ENCODE data around the gene POLDIP2.

Gene POLDIP2

DNA sequence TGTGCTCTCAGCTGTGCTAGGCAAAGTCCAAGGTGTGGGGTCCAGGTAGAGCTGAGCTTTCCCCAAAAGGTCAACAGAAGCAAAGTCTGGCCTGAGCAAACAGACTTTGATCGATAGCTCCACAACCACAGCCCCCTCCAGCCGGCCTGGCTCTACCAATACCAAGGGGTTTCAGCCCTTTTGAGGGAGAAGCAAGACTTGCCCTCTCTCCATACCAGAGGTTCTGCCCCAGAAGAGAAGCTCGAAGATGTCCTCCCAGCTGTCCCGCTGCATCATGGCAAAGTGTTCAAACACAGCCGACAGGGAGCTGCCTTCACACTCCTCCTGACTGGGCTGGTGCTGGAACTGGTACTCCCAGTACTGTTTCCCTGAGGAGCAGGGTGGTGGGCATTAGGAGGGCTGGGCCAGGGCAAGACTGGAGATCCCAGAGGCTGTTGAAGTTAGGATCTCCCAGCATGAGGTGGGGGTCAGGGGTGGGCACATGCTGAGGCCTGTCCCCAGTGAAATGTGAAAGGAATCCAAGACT is 11.0 kb upstream of the POLDIP2 start:
- Histone ChIP-seq H3K4me3 (ENCODE audit: low read depth in 1 of 5, low read length in 5 of 5) (no peak overlapping the region), H3K36me3 (ENCODE audit: control insufficient read depth in 5 of 5, insufficient read depth in 5 of 5, low read length in 5 of 5) (peaks cover 0 to 36% (median 16%) of the 10 kb centered on the region in 5 donors), H3K27me3 (ENCODE audit: control insufficient read depth in 5 of 5, insufficient read depth in 4 of 5, low read length in 5 of 5) (peaks cover 0 to 11% (median 0%) of the 10 kb centered on the region in 5 donors), H3K4me1 (ENCODE audit: control insufficient read depth in 5 of 5, insufficient read depth in 5 of 5, low read length in 5 of 5) (peaks cover 3 to 26% (median 19%) of the 10 kb centered on the region in 5 donors), H3K27ac (ENCODE audit: low read depth, low read length) (no peak overlapping the region), H3K9ac (ENCODE audit: low read length in 5 of 5) (no peak overlapping the region), H3K9me3 (ENCODE audit: control insufficient read depth in 5 of 5, low read length in 5 of 5) (no peaks in the 10 kb centered on the region)

DNA sequence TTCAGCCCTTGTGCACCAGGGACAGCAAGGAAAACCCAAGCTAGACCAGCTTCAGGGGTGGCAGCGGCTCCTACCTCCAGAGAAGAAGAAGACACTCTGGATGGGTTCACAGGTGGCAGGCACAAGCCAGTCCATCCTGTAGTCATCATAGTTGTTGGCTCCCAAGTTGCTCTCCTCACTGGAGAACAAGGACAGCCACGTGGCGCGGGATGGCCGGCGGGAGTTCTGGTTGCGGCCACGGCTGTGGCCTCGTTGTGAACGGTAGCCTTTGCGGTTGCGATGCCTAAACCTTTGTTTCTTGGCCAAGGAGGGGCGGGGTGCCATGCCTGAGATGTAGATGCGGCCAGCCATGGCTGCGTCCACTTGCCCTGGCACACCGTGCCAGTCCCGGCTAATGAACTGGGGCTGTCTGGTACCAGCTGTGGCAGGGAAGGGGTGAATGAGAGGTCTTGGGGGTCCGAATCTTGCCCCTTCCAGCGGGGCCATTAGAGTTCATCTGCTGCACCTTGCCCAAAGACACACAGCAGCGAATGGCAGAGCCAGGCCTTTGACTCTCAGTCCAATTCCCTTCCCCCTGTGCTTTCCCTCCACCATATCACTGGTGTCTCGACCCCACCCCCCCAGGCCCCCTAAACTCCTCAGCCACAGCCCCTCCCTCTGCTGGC is 10.4 kb upstream of the POLDIP2 start:
- no peak overlapping the region for H3K27ac ChIP-seq (ENCODE audit: low read depth, low read length)

DNA sequence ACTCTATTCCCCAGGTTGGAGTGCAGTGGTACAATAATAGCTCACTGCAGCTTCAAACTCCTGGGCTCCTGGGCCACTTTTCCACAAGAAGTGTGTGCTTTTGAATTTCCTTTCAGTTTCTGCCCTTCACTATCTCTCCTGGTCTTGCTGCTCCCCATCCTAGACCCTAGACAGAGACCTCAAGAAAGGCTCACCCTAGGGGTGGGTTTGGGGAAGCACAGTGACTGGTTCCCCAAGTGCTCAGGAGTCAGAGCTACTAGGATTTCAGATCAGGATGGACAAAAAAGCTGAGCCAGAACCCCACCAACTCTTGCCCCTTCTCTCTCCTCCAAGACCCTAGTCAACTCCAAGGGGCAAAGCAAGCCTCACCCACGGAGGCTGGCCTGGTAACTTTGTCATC is 9.3 kb upstream of the POLDIP2 start:
- Histone ChIP-seq H3K4me1 (ENCODE audit: control insufficient read depth in 5 of 5, insufficient read depth in 5 of 5, low read length in 5 of 5) (peaks cover 0 to 11% (median 6%) of the 10 kb centered on the region in 5 donors), H3K27me3 (ENCODE audit: control insufficient read depth in 5 of 5, insufficient read depth in 4 of 5, low read length in 5 of 5) (peaks cover 0 to 1% (median 0%) of the 10 kb centered on the region in 5 donors), H3K9me3 (ENCODE audit: control insufficient read depth in 5 of 5, low read length in 5 of 5) (no peaks in the 10 kb centered on the region), H3K36me3 (ENCODE audit: control insufficient read depth in 5 of 5, insufficient read depth in 5 of 5, low read length in 5 of 5) (peaks cover 5 to 54% (median 33%) of the 10 kb centered on the region in 5 donors), H3K4me3 (ENCODE audit: low read depth in 1 of 5, low read length in 5 of 5) (no peak overlapping the region), H3K27ac (ENCODE audit: low read depth, low read length) (no peak overlapping the region), H3K9ac (ENCODE audit: low read length in 5 of 5) (no peak overlapping the region)

More for the DNA sequence above, 10.4 kb upstream of the POLDIP2 start:
- Histone ChIP-seq H3K36me3 (ENCODE audit: control insufficient read depth in 5 of 5, insufficient read depth in 5 of 5, low read length in 5 of 5) (peaks cover 0 to 42% (median 22%) of the 10 kb centered on the region in 5 donors), H3K4me3 (ENCODE audit: low read depth in 1 of 5, low read length in 5 of 5) (no peak overlapping the region), H3K27me3 (ENCODE audit: control insufficient read depth in 5 of 5, insufficient read depth in 4 of 5, low read length in 5 of 5) (peaks cover 0 to 9% (median 0%) of the 10 kb centered on the region in 5 donors), H3K4me1 (ENCODE audit: control insufficient read depth in 5 of 5, insufficient read depth in 5 of 5, low read length in 5 of 5) (peaks cover 2 to 23% (median 17%) of the 10 kb centered on the region in 5 donors), H3K9me3 (ENCODE audit: control insufficient read depth in 5 of 5, low read length in 5 of 5) (no peaks in the 10 kb centered on the region), H3K9ac (ENCODE audit: low read length in 5 of 5) (no peak overlapping the region)

- H3K36me3 ChIP-seq (ENCODE audit: control insufficient read depth in 5 of 5, insufficient read depth in 5 of 5, low read length in 5 of 5): peaks cover 10 to 65% (median 44%) of the 10 kb centered on the region in 5 donors
- peaks cover 0 to 6% (median 4%) of the 10 kb centered on the region in 5 donors for H3K4me1 ChIP-seq (ENCODE audit: control insufficient read depth in 5 of 5, insufficient read depth in 5 of 5, low read length in 5 of 5)
- H3K27me3 ChIP-seq (ENCODE audit: control insufficient read depth in 5 of 5, insufficient read depth in 4 of 5, low read length in 5 of 5): no peaks in the 10 kb centered on the region
- no peak overlapping the region for H3K4me3 ChIP-seq (ENCODE audit: low read depth in 1 of 5, low read length in 5 of 5)
- H3K9ac ChIP-seq (ENCODE audit: low read length in 5 of 5): no peak overlapping the region
- H3K9me3 ChIP-seq (ENCODE audit: control insufficient read depth in 5 of 5, low read length in 5 of 5): no peaks in the 10 kb centered on the region
- no peak overlapping the region for H3K27ac ChIP-seq (ENCODE audit: low read depth, low read length)
These were observed 8.2 kb upstream of the POLDIP2 start for GRCh38 chr17:28365487-28365886.

DNA sequence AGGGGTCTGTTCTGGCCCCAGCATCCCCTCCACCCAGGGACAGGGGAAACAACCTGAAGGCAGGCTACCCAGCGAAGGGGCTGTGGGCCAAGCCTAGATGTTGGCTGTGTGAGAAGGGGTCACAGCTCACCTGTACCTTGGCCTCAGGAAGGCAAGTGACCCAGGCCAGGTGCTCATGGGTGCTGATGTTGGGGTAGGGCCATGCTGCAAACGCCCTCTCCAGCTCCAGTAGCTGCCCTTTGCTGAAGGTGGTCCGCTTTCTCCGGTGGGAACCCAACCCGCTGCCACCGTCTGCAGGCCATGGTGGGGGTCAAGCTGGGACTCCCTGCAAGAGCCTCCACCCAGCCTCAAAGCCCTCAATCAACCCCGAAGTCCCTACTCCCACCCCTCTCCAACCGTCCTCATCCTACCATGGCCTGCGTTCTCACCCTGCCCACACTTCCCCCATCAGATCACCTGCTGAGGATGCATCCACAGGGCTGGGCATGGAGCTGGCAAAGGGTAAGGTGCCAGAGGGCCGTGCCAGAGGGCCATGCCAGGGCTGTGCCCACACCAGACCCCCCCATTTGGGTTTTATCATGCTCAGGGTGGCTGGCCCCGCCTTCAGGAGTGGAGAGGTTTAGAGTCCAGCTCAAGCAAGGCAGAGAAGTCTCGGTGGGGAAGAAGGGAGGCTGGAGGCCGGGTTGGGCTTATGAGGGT is 7.5 kb upstream of the POLDIP2 start, which contains the start of gene SEBOX:
Gene SEBOX (minus strand): TSS at position 535 of the 699 bp plus-strand sequence. CDS start 48 bp downstream, at position 487.
- Histone ChIP-seq H3K4me1 (ENCODE audit: control insufficient read depth in 5 of 5, insufficient read depth in 5 of 5, low read length in 5 of 5) (no peaks in the 10 kb centered on the region), H3K27ac (ENCODE audit: low read depth, low read length) (no peak within 1 kb of the TSS), H3K9me3 (ENCODE audit: control insufficient read depth in 5 of 5, low read length in 5 of 5) (no peaks in the 10 kb centered on the region), H3K4me3 (ENCODE audit: low read depth in 1 of 5, low read length in 5 of 5) (no peak within 1 kb of the TSS), H3K27me3 (ENCODE audit: control insufficient read depth in 5 of 5, insufficient read depth in 4 of 5, low read length in 5 of 5) (no peaks in the 10 kb centered on the region), H3K36me3 (ENCODE audit: control insufficient read depth in 5 of 5, insufficient read depth in 5 of 5, low read length in 5 of 5) (peaks cover 14 to 72% (median 50%) of the 10 kb centered on the region in 5 donors), H3K9ac (ENCODE audit: low read length in 5 of 5) (no peak within 1 kb of the TSS)

DNA sequence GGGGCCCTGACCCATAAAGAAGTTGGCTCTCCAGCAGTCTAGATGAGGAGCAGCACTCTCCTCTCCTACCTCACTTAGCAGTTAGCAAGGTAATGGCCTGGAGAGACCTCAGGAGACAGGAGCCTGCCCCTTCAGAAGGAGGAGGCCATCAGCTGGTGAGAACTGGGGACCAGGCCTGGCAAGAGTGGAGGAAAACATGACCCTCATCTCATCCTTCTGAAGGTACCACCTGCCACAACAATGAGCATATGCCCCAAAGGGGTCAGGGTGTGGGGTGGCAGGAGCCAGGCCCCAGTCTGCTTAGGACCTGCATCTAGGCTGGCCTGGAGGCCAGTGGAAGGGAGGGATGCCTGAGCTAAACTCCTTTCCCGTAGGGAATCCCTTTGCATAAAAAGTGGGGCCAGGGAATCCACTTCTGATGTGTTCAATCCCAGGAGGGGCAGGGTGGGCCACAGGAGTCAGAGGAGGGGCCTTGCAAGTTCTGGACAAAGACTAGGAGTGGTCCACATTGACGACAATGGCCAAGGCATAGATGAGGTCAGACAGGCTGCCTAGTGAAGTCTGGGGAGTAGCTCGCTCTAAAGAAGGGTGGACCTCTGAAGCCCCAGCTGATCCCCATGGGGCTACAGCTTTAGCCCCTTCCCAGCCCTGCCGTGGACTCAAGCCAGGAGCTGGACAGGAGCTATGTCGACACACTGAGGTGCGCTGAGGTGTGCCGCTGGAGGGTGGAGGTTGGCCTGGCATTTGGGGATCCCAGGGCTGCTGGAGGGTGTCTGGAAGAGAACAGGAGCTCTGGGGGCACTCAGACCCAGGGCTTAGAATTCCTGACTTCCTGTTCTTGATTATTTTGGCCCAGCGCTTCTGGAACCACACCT is 6.7 kb upstream of the POLDIP2 start:
- H3K9me3 ChIP-seq (ENCODE audit: control insufficient read depth in 5 of 5, low read length in 5 of 5): no peaks in the 10 kb centered on the region
- no peak overlapping the region for H3K9ac ChIP-seq (ENCODE audit: low read length in 5 of 5)
- H3K4me1 ChIP-seq (ENCODE audit: control insufficient read depth in 5 of 5, insufficient read depth in 5 of 5, low read length in 5 of 5): no peaks in the 10 kb centered on the region
- H3K27me3 ChIP-seq (ENCODE audit: control insufficient read depth in 5 of 5, insufficient read depth in 4 of 5, low read length in 5 of 5): no peaks in the 10 kb centered on the region
- H3K27ac ChIP-seq (ENCODE audit: low read depth, low read length): no peak overlapping the region
- peaks cover 14 to 78% (median 56%) of the 10 kb centered on the region in 5 donors for H3K36me3 ChIP-seq (ENCODE audit: control insufficient read depth in 5 of 5, insufficient read depth in 5 of 5, low read length in 5 of 5)
- no peak overlapping the region for H3K4me3 ChIP-seq (ENCODE audit: low read depth in 1 of 5, low read length in 5 of 5)

DNA sequence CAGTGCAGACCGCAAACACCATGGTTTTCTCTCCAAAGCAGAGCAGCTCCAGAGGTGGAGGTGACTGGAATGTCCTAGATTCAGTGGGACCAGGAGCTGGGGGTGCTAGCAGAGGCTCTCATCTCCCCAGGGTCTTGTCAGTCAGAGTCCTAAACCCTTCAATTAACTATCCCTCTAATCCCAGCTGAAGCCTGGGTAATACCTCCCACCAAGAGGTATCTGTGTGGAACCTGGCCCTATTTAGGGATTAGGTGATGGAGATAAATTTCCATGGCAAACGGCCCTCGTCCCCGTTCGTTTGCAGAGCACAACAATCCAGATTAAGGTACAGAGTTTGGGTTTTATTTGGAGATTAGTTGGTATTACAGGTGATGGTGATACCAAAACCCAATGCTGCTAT is 5.9 kb upstream of the POLDIP2 start:
- Histone ChIP-seq H3K4me3 (ENCODE audit: low read depth in 1 of 5, low read length in 5 of 5) (no peak overlapping the region), H3K9me3 (ENCODE audit: control insufficient read depth in 5 of 5, low read length in 5 of 5) (no peaks in the 10 kb centered on the region), H3K27me3 (ENCODE audit: control insufficient read depth in 5 of 5, insufficient read depth in 4 of 5, low read length in 5 of 5) (no peaks in the 10 kb centered on the region), H3K9ac (ENCODE audit: low read length in 5 of 5) (no peak overlapping the region), H3K27ac (ENCODE audit: low read depth, low read length) (no peak overlapping the region), H3K36me3 (ENCODE audit: control insufficient read depth in 5 of 5, insufficient read depth in 5 of 5, low read length in 5 of 5) (peaks cover 14 to 78% (median 57%) of the 10 kb centered on the region in 5 donors), H3K4me1 (ENCODE audit: control insufficient read depth in 5 of 5, insufficient read depth in 5 of 5, low read length in 5 of 5) (peaks cover 0 to 6% (median 5%) of the 10 kb centered on the region in 5 donors)

DNA sequence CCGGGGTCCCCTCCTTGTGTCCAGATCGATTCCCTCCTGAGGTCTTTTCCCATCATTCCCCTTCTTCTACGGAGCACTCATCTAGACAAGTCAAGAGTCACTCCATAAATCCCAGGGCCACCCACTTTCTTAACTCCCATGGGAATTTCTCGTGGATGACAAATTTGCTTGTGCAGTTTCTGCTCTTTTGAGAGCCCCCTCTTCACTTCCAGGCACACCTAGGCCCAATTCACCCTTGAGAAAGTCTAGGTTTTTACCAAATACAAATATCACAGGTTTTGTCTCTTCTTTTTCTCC is 522 bp upstream of the POLDIP2 start:
- H3K9ac ChIP-seq (ENCODE audit: low read length in 5 of 5): peak overlapping the region in 4 of 5 donors; percentile 88 to 99 (median 96)
- H3K36me3 ChIP-seq (ENCODE audit: control insufficient read depth in 5 of 5, insufficient read depth in 5 of 5, low read length in 5 of 5): peaks cover 24 to 57% (median 53%) of the 10 kb centered on the region in 5 donors
- peak overlapping the region; percentile 78 for H3K27ac ChIP-seq (ENCODE audit: low read depth, low read length)
- H3K9me3 ChIP-seq (ENCODE audit: control insufficient read depth in 5 of 5, low read length in 5 of 5): no peaks in the 10 kb centered on the region
- peaks cover 9 to 27% (median 24%) of the 10 kb centered on the region in 5 donors for H3K4me1 ChIP-seq (ENCODE audit: control insufficient read depth in 5 of 5, insufficient read depth in 5 of 5, low read length in 5 of 5)
- H3K27me3 ChIP-seq (ENCODE audit: control insufficient read depth in 5 of 5, insufficient read depth in 4 of 5, low read length in 5 of 5): no peaks in the 10 kb centered on the region
- H3K4me3 ChIP-seq (ENCODE audit: low read depth in 1 of 5, low read length in 5 of 5): peak overlapping the region; percentile 91 to 94 (median 92)

GRCh38 chr17:28350271-28350670 is 7.1 kb downstream of the POLDIP2 start:
- Histone ChIP-seq H3K4me3 (ENCODE audit: low read depth in 1 of 5, low read length in 5 of 5) (no peak overlapping the region), H3K4me1 (ENCODE audit: control insufficient read depth in 5 of 5, insufficient read depth in 5 of 5, low read length in 5 of 5) (peaks cover 0 to 12% (median 2%) of the 10 kb centered on the region in 5 donors), H3K9ac (ENCODE audit: low read length in 5 of 5) (no peak overlapping the region), H3K9me3 (ENCODE audit: control insufficient read depth in 5 of 5, low read length in 5 of 5) (no peaks in the 10 kb centered on the region), H3K27me3 (ENCODE audit: control insufficient read depth in 5 of 5, insufficient read depth in 4 of 5, low read length in 5 of 5) (no peaks in the 10 kb centered on the region), H3K27ac (ENCODE audit: low read depth, low read length) (no peak overlapping the region), H3K36me3 (ENCODE audit: control insufficient read depth in 5 of 5, insufficient read depth in 5 of 5, low read length in 5 of 5) (peaks cover 15 to 92% (median 89%) of the 10 kb centered on the region in 5 donors)
